Activated CD4-positive, alpha-beta T cell treated with anti-CD3 and anti-CD28 coated beads, Interleukin-2, amount 50 U/mL, for 4 hours (primary cell): ENCODE data around the gene HAGH.
"Not testable (repeated sequence)": the region's sequence is repeated elsewhere in the genome, so short reads cannot be mapped to it uniquely, and the experiment has no call there.

Experiments
- DNase-seq, 2 experiments: peaks; one replicate each; pipeline ENCODE4 v3.0.0-alpha.2; 2020

HAGH gene

GRCh38 chr16:1826691-1827573 lies at the start of gene HAGH, which contains the start of gene FAHD1:
Gene HAGH (minus strand): TSS chr16:1826825. CDS start chr16:1826787, 38 bp downstream.
Gene FAHD1 (plus strand): TSS chr16:1827206. CDS start chr16:1827239, 33 bp downstream.
- peak; percentile 82 to 83 for DNase-seq

GRCh38 chr16:1876066-1876465 lies 49.4 kb upstream of the HAGH start:
- DNase-seq: not testable (repeated sequence)

GRCh38 chr16:1874854-1875253 lies 48.2 kb upstream of the HAGH start:
- no peak for DNase-seq

- peak; percentile 6 to 9 for DNase-seq
Measured at GRCh38 chr16:1871974-1872635, 45.5 kb upstream of the HAGH start, which contains the start of gene MEIOB. Gene MEIOB (minus strand): TSS chr16:1872164. CDS start chr16:1868175, 3,989 bp downstream.

- no peak for DNase-seq
Measured at GRCh38 chr16:1870365-1871082, 43.9 kb upstream of the HAGH start.

- no peak for DNase-seq
Measured at GRCh38 chr16:1865902-1866690, 39.5 kb upstream of the HAGH start.

- no peak for DNase-seq
Measured at GRCh38 chr16:1863681-1864460, 37.2 kb upstream of the HAGH start.

- DNase-seq: no peak
Measured at GRCh38 chr16:1862394-1862793, 35.8 kb upstream of the HAGH start.

GRCh38 chr16:1861730-1862129 lies 35.1 kb upstream of the HAGH start:
- no peak for DNase-seq

- no peak for DNase-seq
Measured at GRCh38 chr16:1859650-1860049, 33.0 kb upstream of the HAGH start.

GRCh38 chr16:1858189-1858865 lies 31.7 kb upstream of the HAGH start:
- no peak for DNase-seq

GRCh38 chr16:1857433-1858097 lies 30.9 kb upstream of the HAGH start:
- no peak for DNase-seq

- no peak for DNase-seq
Measured at GRCh38 chr16:1851793-1852192, 25.2 kb upstream of the HAGH start.

GRCh38 chr16:1850981-1851380 lies 24.4 kb upstream of the HAGH start:
- DNase-seq: no peak

GRCh38 chr16:1846416-1846815 lies 19.8 kb upstream of the HAGH start:
- DNase-seq: no peak

GRCh38 chr16:1845985-1846384 lies 19.4 kb upstream of the HAGH start:
- DNase-seq: no peak

GRCh38 chr16:1839554-1839953 lies 12.9 kb upstream of the HAGH start:
- no peak for DNase-seq

GRCh38 chr16:1834096-1834495 lies 7.5 kb upstream of the HAGH start:
- DNase-seq: no peak

GRCh38 chr16:1832838-1833454 lies 6.3 kb upstream of the HAGH start:
- DNase-seq: no peak
